Stimulated activated effector memory CD8-positive, alpha-beta T cell treated with anti-CD3 and anti-CD28 coated beads, Interleukin-12 subunit alpha, Interleukin-12 subunit beta, amount 100 ng/mL, for 72 hours (primary cell): ENCODE measurements around the gene C12orf75.

Experiments used
- ATAC-seq: fragments of 150-1000 bp; cut with Tn5 transposase; 2 replicates; pipeline ENCODE4 v1.10.0; 2021
- DNase-seq, 2 donors: peaks; one replicate each; pipeline ENCODE4 v3.0.0; 2021 to 2022; ENCODE audit warnings: low spot score in 2 of 2
- H3K27ac Mint-ChIP-seq: one replicate; pipeline ENCODE4 v1.8.0; 2022; ENCODE audit warnings: mild to moderate bottlenecking, mixed read lengths
- H3K36me3 Mint-ChIP-seq: one replicate; pipeline ENCODE4 v1.8.0; 2022; ENCODE audit warnings: mild to moderate bottlenecking, mixed read lengths
- H3K4me1 Mint-ChIP-seq: one replicate; pipeline ENCODE4 v1.8.0; 2022; ENCODE audit warnings: mixed read lengths
- H3K4me3 Mint-ChIP-seq: one replicate; pipeline ENCODE4 v1.8.0; 2022; ENCODE audit warnings: mild to moderate bottlenecking, mixed read lengths
- H3K9me3 Mint-ChIP-seq: one replicate; pipeline ENCODE4 v1.8.0; 2022; ENCODE audit warnings: mixed read lengths

The C12orf75 gene

DNA sequence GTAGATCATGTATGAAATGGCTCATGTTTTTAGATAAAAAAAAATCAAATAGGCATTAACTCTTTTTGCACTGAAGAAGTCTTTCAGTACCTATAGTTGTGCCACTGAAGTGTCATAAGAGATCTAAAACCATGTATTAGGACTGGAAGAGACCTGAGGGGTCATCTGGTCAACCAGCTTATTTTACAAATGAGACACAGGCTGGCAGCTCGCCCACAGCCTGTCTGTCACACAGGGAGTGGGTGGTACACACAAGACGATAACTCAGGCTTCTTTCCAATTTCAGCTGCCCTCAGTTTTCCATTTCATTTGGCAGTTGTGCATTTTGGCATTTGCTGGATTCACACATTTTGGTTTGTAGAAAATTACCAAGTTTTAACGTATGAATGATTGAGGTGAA is 34.7 kb downstream of the C12orf75 start:
- peaks cover 15% of the 10 kb centered on the region for H3K36me3 Mint-ChIP-seq
- peak overlapping the region; percentile 56 for H3K27ac Mint-ChIP-seq
- no peak overlapping the region for H3K4me3 Mint-ChIP-seq
- peaks cover 14% of the 10 kb centered on the region for H3K4me1 Mint-ChIP-seq
- no peaks in the 10 kb centered on the region for H3K9me3 Mint-ChIP-seq
- ATAC-seq = no peak
- DNase-seq = peak in 1 of 2 donors; percentile 22

DNA sequence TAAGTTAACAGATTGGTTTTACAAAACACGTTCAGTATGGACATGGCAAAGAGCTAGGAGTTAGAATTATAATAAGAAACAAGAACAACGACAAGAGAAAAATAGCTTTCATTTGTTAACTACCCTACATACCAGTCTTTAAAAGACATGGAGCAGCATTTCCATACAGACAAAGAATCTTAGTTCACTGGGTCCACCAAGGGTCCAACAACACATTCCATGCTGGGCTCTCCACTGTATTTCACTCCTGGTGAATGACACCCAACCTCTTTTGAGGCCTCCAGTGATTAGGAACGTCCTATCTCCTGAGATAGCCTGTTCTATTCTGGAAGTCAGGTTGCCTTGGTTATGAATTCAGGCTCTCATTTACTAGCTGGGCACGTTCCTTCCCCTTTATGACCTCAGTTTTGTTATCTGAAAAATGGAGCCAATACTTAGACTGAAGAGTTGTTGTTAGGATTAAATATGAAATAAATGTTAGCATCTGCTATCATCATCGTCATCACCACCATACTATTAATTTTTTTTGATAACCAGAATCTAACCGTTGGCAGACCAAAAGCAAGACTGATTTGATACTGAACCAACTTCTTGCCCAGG is 37.7 kb downstream of the C12orf75 start:
- Mint-ChIP-seq H3K4me3 (no peak overlapping the region), H3K9me3 (no peaks in the 10 kb centered on the region), H3K36me3 (peaks cover 32% of the 10 kb centered on the region), H3K4me1 (peaks cover 10% of the 10 kb centered on the region), H3K27ac (peak overlapping the region; percentile 32)
- no peak for ATAC-seq
- DNase-seq = no peak

DNA sequence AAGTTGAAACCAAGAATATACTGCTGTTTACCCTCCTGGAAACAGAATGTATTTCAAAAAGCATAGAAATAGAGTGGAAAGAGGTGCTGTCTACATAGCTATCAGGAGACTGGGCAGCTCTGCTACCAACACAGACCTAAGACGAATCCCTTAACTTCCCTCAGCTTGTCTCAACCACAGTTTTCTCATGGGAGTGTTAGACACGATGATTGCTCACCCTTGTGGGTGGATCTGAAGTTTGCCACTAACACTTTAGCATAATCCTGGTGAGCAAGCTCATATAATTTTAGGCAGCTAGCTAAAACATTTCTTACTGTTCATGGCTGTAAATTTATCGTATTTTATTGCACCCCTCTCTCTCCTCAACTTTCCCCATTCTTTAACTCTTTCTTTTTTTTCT is 38.5 kb downstream of the C12orf75 start:
- Mint-ChIP-seq H3K27ac (no peak overlapping the region), H3K9me3 (no peaks in the 10 kb centered on the region), H3K36me3 (peaks cover 37% of the 10 kb centered on the region), H3K4me3 (no peak overlapping the region), H3K4me1 (peaks cover 6% of the 10 kb centered on the region)
- peak; percentile 50 for ATAC-seq
- DNase-seq = no peak

DNA sequence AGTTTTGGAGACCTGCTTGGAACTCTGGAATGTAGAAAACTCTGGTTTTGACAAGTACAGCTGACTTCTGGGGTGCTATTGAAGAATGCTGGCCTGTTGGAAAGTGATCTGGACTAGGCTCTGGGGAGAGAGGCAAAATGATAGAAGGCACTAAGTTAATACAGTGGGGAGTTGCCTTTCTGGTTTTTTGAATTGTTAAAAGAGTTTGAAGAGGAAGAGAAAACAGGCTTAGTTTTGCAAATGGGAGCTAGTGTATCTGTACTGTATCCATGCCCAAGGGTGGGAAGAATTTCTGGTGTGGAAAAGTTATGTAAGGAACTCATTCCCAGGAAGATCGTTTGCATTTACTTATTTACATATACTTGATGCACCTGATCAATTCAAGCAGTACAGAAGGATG is 43.8 kb downstream of the C12orf75 start:
- H3K4me3 Mint-ChIP-seq = no peak overlapping the region
- H3K9me3 Mint-ChIP-seq = no peaks in the 10 kb centered on the region
- no peaks in the 10 kb centered on the region for H3K4me1 Mint-ChIP-seq
- H3K36me3 Mint-ChIP-seq = peaks cover 29% of the 10 kb centered on the region
- ATAC-seq (no peak), DNase-seq (no peak)
- H3K27ac Mint-ChIP-seq = no peak overlapping the region

DNA sequence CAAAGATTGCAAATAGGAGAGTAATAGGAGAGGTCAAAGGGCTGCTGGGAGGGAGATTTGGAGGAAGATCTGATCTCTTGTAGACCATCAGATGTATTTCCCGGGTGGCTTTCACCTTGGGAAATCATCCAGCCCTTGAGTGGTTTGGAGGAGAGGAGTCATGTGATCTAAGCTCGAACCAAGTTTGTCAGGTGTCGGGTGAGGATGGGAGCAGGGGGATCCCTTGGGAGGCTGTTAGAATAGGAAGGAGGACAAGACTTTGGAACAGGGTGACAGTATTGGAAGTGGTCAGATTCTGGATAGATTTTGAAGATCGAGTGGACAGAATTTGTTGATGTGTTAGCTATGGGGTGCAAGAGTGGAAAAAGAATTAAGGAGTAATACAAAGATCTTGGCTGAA is 46.6 kb downstream of the C12orf75 start:
- ATAC-seq (no peak), DNase-seq (no peak)
- Mint-ChIP-seq H3K9me3 (no peaks in the 10 kb centered on the region), H3K4me3 (no peak overlapping the region), H3K4me1 (no peaks in the 10 kb centered on the region), H3K36me3 (peaks cover 11% of the 10 kb centered on the region), H3K27ac (no peak overlapping the region)

DNA sequence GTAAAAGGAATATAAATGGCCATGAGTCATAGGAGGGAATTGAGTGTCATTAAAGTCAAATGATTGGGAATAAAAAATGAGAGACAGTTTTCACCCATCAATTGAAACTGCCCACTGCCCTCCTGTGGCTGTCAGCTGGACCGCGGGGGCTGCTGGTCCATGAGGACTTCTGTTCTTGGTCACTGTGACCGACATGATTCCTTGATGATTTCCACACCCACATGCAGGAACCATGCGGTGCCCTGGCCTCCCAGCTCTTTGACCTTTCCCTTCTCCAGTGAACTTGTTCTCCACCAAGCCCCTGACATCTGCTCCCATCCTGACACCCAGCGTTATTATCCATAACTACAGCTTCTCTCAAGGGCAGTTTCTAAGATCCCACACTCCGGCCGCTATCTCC is 48.4 kb downstream of the C12orf75 start:
- H3K36me3 Mint-ChIP-seq = no peaks in the 10 kb centered on the region
- DNase-seq = no peak
- H3K9me3 Mint-ChIP-seq = no peaks in the 10 kb centered on the region
- no peak for ATAC-seq
- no peaks in the 10 kb centered on the region for H3K4me1 Mint-ChIP-seq
- H3K4me3 Mint-ChIP-seq = no peak overlapping the region
- no peak overlapping the region for H3K27ac Mint-ChIP-seq

DNA sequence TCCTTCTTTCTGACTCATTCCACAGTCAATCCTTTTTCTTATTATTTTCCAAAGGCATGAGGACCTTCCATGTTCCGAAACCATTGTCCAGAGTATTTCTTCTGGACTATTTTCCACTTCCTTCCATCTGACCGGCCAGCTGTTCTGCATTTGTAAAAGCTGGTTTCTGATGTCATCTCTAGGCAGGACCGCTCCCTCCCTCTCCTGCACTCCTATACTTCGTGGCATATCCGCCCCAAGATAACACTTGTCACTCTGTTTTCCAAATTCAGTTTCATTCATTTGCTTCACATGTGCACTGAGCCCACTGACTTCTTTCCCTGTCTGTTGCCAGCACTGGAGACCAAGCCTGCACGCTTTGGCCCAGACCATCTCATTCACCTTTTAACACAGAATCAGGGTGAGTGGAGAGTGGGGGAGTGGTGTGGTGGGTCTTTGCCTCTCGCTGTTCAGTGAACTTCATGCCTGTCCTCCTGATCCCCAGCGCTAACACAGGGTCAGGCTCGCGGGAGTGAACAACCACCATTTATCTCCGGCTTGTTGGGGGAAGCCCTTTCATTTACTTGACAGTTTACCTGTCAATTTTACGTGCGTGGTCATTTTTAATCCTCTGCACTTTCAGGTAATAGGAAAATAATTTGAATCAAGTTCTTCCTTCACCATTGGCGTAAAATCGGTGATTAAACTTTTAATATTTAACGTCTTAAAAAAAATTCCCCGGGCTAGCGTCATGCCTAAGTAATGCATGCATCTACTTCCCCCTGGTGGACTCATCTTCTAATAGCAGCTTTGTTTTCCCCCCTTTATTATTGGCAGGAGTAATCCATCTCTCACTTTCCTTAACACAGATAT is 52.5 kb downstream of the C12orf75 start:
- Mint-ChIP-seq H3K4me1 (no peaks in the 10 kb centered on the region), H3K36me3 (no peaks in the 10 kb centered on the region), H3K9me3 (no peaks in the 10 kb centered on the region), H3K4me3 (no peak overlapping the region), H3K27ac (no peak overlapping the region)
- ATAC-seq (peak; percentile 60), DNase-seq (no peak)

DNA sequence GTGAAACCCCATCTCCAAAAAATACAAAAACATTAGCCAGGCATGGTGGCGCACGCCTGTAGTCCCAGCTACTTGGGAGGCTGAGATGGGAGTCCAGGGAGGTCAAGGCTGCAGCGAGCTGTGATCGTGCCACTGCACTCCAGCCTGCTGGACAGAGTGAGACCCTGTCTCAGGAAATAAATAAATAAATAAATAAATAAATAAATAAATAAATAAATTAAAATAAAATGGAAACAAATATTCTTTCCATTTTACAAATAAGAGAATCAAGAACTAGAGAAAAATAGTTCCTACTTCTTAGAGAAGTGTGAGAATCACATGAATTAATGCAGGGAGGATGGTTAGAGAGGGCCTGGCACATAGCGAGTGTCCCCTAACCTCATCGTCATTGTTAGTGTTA is 53.7 kb downstream of the C12orf75 start:
- Mint-ChIP-seq H3K4me3 (no peak overlapping the region), H3K27ac (no peak overlapping the region), H3K4me1 (no peaks in the 10 kb centered on the region), H3K9me3 (no peaks in the 10 kb centered on the region), H3K36me3 (no peaks in the 10 kb centered on the region)
- ATAC-seq = no peak
- DNase-seq = no peak

DNA sequence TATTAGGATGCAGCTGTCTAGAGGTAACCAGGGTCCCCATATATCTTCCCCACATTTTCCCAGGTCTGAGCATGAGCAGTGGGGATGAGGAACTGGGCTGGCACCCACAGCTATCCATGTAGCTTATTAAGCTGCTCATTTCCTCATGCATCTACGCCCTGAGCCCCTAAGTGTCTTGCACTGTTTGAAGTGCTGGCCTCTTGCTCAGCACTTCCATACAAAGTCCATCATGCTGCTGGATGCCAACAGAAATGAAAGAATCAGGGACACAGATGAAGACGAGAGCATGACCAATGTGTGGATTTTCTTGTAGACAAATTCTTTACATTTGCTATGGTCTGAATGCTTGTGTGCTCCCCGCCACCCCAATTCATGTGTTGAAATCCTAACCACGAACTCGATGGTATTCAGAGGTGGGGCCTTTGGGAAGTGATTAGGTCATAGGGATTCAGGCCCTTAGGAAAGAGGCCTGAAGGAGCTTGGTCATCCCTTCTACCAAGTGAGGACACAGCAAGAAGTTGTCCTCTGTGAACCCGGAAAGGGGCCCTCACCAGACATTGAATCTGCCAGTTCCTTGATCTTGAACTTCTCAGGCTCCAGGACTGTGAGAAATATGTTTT is 54.5 kb downstream of the C12orf75 start:
- Mint-ChIP-seq H3K36me3 (no peaks in the 10 kb centered on the region), H3K4me3 (no peak overlapping the region), H3K27ac (no peak overlapping the region), H3K4me1 (no peaks in the 10 kb centered on the region), H3K9me3 (no peaks in the 10 kb centered on the region)
- DNase-seq (no peak), ATAC-seq (no peak)

DNA sequence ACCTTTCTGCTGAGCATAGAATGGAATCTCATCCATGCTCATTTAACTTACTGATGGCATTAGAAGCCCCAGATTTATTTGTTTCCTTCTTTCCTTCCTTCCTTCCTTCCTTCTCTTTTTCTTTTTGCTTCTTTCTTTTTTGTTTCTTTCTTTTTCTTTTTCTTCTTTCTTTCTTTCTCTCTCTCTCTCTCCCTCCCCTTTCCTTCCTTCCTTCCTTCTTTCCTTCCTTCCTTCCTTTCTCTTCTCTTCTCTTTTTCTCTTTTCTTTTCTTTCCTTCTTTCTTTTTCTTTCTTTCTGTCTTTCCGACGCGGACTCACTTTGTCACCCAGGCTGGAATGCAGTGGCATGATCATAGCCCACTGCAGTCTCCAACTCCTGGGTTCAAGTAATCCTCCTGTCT is 55.9 kb downstream of the C12orf75 start:
- ATAC-seq = no peak
- H3K36me3 Mint-ChIP-seq = no peaks in the 10 kb centered on the region
- H3K4me3 Mint-ChIP-seq = no peak overlapping the region
- no peaks in the 10 kb centered on the region for H3K9me3 Mint-ChIP-seq
- no peak for DNase-seq
- peaks cover 2% of the 10 kb centered on the region for H3K4me1 Mint-ChIP-seq
- H3K27ac Mint-ChIP-seq = no peak overlapping the region

DNA sequence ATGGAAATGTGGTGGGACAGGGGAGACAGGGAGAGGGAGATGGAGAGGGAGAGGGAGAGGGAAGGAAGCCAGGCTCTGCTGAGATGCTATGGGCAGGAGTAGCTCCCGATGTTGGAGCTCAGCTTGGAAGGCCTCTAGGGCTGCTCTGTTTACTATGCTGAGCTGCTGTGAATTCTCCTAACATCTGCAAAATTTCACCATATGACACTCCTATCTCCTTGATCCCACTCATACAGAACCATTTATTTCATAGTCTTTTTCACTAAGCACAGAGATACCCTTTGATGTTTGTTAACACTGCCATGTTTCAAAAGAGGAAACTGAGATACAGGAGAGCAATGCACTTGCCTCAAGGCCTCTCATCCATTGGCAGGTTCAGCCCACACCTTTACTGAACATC is 60.7 kb downstream of the C12orf75 start:
- H3K36me3 Mint-ChIP-seq = no peaks in the 10 kb centered on the region
- H3K4me1 Mint-ChIP-seq = peaks cover 5% of the 10 kb centered on the region
- no peak overlapping the region for H3K4me3 Mint-ChIP-seq
- H3K9me3 Mint-ChIP-seq = no peaks in the 10 kb centered on the region
- no peak overlapping the region for H3K27ac Mint-ChIP-seq
- DNase-seq (no peak), ATAC-seq (no peak)

DNA sequence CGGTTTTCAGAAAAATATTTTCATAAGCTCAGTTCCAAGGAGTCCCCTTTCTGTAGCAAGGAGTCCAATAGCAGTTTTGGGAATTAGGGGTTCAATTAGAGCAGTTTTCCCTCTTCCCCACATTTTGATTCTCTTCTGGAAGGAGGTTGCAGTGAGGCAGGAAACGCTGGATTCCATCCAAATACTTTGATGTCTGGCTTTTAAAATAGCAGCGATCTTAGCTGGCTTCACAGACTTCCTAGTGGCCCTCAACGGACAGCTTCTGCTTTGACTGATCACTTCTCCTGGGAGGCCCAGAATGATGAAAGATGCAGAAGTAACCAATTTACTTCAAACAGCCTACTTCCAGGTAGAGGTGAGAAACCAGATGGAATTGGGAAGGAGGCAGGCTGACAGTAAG is 63.1 kb downstream of the C12orf75 start:
- Mint-ChIP-seq H3K9me3 (peaks cover 8% of the 10 kb centered on the region), H3K27ac (no peak overlapping the region)

DNA sequence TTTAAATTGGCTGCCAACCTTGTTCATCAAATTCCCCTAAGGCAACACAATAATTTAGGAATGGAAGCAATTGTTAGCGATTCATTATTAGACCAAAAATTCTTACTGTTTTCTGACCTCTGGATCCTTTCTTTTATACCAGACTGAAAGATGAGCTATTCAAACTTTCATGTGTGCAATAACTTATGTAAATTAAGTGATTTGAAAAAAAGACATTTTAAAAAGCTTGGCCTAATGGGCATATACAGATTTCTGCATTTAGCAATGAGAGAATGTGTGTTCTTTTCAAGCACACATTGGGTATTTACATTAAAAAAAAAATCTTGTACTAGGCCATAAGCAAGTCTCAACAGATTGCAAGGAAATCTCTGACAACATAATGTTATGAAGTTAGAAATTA is 65.5 kb downstream of the C12orf75 start:
- Mint-ChIP-seq H3K36me3 (no peaks in the 10 kb centered on the region), H3K27ac (no peak overlapping the region), H3K4me1 (peaks cover 5% of the 10 kb centered on the region), H3K9me3 (peaks cover 9% of the 10 kb centered on the region), H3K4me3 (no peak overlapping the region)
- no peak for DNase-seq
- ATAC-seq = no peak

More for the DNA sequence above, 63.1 kb downstream of the C12orf75 start:
- Mint-ChIP-seq H3K4me3 (no peak overlapping the region), H3K36me3 (no peaks in the 10 kb centered on the region), H3K4me1 (peaks cover 5% of the 10 kb centered on the region)
- ATAC-seq = no peak
- DNase-seq = no peak

DNA sequence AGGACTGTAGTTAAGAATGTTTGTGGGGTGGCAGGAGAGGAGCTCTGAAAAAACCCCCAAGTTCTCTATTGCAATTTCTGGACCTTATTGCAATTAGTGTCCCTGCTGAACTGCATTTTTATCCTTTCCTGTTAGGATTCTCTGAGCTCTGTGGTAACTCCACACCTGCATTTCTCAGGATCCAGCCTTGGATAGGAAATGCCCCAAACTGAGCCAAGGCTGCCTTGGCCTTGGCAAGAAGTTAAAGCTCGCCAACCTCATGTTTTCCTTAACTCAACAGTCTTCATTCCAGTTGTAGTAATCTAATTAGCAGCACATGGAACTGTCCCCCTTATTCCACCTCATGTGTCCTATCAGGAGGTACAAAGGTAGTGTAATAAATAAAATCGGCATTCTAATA is 66.5 kb downstream of the C12orf75 start:
- Mint-ChIP-seq H3K4me1 (no peaks in the 10 kb centered on the region), H3K4me3 (no peak overlapping the region), H3K36me3 (no peaks in the 10 kb centered on the region), H3K27ac (no peak overlapping the region), H3K9me3 (peaks cover 9% of the 10 kb centered on the region)
- DNase-seq (no peak), ATAC-seq (no peak)

DNA sequence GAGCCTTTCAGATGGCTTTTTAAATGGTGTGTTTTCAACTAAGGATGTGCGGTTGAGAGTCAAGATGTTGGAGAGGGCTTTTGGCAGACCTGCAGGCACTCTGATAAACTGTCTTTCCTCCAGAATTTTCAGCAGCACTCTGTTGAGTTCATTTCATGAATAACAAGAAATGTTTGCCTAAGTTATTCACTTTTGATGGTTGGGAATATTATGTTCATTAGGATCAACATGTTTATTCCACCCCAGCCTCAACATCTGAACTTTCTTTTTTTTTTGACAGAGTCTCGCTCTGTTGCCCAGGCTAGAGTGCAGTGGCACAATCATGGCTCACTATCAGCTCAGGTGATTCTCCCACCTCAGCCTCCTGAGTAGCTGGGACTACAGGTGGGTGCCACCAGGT is 68.4 kb downstream of the C12orf75 start:
- Mint-ChIP-seq H3K27ac (no peak overlapping the region), H3K36me3 (no peaks in the 10 kb centered on the region), H3K9me3 (peaks cover 12% of the 10 kb centered on the region), H3K4me3 (no peak overlapping the region), H3K4me1 (no peaks in the 10 kb centered on the region)
- DNase-seq (no peak), ATAC-seq (no peak)
